ENCODE measurements around the gene EIF2D. TPM values are rescaled to one million over a fixed set of nuclear protein-coding genes. Genes with fewer than 3 reads are reported as not detected.

The EIF2D gene
- total RNA-seq, 2 experiments from 2014 or later = 112 to 113 TPM

DNA sequence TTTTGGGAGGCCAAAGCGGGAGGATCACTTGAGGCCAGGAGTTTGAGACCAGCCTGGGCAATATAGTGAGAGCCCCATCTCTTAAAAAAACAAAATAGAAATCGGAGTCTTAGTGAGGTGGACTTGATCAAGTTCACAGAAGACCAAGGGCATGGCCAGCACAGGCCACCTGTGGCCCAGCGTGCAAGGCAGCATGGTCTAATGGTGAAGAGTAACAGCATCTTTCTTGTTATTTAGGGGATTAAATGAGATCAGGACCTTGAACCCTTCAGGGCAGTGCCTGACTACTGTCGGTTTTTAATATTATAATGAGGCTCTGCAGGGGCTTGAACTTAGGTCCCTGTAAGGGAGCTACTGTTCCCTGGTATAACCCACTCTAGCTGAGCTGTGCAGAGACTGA lies 38.5 kb downstream of the EIF2D start:
- Mint-ChIP-seq H3K4me1 (peaks cover 94% of the 10 kb centered on the region), H3K27ac (peak overlapping the region; percentile 99), H3K4me3 (peak overlapping the region; percentile 2), H3K9me3 (no peaks in the 10 kb centered on the region), H3K27me3 (no peaks in the 10 kb centered on the region), H3K36me3 (peaks cover 86% of the 10 kb centered on the region)
- no peak for DNase-seq

DNA sequence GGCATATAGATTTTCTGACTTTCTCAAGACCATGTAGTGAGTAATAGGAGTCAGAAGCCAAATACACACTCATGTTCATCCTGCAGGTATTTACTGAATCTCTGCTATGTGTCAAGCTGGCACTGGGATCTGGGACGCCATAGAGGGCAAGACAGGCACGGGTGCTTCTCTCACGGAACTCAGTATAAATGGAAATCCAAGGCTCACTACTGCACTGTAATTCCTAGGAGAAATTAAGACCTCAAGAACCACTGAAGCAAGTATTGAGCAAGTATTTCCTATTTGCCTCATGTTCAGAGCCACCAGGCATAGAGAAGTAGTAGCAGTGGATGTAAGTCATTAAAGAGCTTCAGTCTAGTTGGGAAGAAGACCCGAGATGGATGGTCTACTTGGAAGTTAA lies 38.9 kb downstream of the EIF2D start:
- peaks cover 94% of the 10 kb centered on the region for H3K4me1 Mint-ChIP-seq
- no peaks in the 10 kb centered on the region for H3K27me3 Mint-ChIP-seq
- no peaks in the 10 kb centered on the region for H3K9me3 Mint-ChIP-seq
- DNase-seq = no peak
- H3K4me3 Mint-ChIP-seq = peak overlapping the region; percentile 2
- peak overlapping the region; percentile 99 for H3K27ac Mint-ChIP-seq
- peaks cover 85% of the 10 kb centered on the region for H3K36me3 Mint-ChIP-seq

DNA sequence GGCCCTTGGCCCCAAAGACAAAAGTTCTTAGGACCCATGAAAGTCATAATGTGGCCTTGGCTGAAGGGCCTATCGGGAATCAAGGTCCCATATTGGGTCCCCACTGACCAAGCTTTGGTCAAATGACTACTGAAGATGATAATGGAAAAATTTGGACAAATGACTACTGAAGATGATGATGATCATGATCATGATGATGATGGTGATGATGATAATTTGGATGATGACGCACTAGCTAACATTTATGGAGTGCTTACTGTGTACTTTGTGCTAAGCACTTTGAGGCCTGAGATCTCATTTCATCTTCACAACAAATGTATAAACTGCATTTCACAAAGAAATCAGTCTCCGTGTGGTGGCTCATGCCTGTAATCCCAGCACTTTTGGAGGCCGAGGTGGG lies 39.4 kb downstream of the EIF2D start:
- H3K27ac Mint-ChIP-seq = peak overlapping the region; percentile 99
- DNase-seq = no peak
- H3K36me3 Mint-ChIP-seq = peaks cover 85% of the 10 kb centered on the region
- no peaks in the 10 kb centered on the region for H3K9me3 Mint-ChIP-seq
- H3K4me3 Mint-ChIP-seq = no peak overlapping the region
- peaks cover 93% of the 10 kb centered on the region for H3K4me1 Mint-ChIP-seq
- no peaks in the 10 kb centered on the region for H3K27me3 Mint-ChIP-seq

DNA sequence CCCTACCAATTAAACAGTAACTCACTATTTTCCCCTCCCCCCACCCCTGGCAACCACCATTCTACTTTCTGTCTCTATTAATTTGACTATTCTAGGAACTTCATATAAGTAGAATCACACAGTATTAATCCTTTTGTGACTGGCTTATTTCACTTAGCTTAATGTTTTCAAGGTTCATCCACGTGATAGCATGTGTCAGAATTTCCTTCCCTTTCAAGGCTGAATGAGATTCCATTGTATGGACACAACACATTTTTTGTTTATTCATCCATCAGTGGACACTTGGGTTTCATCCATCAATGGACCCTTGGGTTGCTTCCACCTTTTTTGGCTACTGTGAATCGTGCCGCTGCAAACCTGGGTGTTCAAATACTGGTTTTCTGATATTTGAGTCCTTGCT lies 41.7 kb downstream of the EIF2D start:
- peak overlapping the region; percentile 99 for H3K27ac Mint-ChIP-seq
- peak overlapping the region; percentile 52 for H3K4me3 Mint-ChIP-seq
- no peaks in the 10 kb centered on the region for H3K27me3 Mint-ChIP-seq
- DNase-seq = no peak
- peaks cover 88% of the 10 kb centered on the region for H3K36me3 Mint-ChIP-seq
- H3K4me1 Mint-ChIP-seq = peaks cover 94% of the 10 kb centered on the region
- no peaks in the 10 kb centered on the region for H3K9me3 Mint-ChIP-seq

DNA sequence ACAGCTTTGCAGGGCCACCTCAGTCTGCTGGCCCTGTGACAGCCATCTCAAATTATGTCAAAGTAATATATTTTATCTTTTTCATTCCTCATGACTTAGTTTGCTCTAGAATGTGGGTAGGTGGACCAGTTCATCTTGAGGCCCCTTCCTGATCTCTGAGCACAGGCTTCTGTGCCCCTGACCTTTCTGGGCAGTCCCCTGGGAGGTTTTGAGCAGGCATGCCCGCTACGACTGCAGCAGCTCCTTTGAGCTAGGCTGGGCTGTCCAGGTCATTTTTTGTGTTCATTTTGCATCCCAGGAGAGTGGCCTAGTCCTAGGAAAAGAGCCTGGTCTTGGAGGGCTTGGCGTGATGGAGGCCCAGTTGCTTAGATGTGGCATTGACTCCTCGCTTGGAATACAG lies 42.7 kb downstream of the EIF2D start:
- Mint-ChIP-seq H3K4me3 (peak overlapping the region; percentile 37), H3K4me1 (peaks cover 94% of the 10 kb centered on the region), H3K9me3 (no peaks in the 10 kb centered on the region), H3K27ac (peak overlapping the region; percentile 99), H3K36me3 (peaks cover 88% of the 10 kb centered on the region), H3K27me3 (no peaks in the 10 kb centered on the region)
- DNase-seq = no peak

DNA sequence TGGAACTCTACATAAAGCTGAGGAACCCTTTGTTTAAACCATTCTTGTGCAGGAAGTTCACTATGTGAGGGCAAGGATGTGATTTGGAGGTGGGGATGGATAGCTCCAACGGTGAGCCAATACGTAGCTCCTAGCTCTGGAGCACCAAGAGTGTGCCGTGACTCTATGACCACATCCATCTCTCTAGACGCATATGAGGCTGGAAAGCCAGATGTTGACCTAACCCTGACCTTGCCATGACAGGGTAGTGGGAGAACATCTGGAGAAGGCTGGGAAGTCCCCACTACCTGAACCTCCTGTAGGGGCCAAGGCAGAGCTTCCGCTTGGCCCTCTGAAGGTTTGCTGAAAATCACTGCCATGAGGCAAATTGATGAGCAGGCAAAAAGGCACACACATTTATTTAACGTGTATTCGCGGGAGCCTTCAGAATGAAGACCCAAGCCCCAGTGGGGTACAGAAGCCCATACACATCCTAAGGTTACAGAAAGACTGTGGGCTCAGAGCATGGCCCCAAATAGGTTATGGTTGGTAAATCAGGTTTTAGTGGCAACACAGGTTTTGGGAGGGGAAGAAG lies 43.4 kb downstream of the EIF2D start:
- Mint-ChIP-seq H3K4me1 (peaks cover 95% of the 10 kb centered on the region), H3K27ac (peak overlapping the region; percentile 99), H3K27me3 (no peaks in the 10 kb centered on the region), H3K36me3 (peaks cover 90% of the 10 kb centered on the region), H3K4me3 (peak overlapping the region; percentile 82), H3K9me3 (no peaks in the 10 kb centered on the region)
- DNase-seq = no peak

DNA sequence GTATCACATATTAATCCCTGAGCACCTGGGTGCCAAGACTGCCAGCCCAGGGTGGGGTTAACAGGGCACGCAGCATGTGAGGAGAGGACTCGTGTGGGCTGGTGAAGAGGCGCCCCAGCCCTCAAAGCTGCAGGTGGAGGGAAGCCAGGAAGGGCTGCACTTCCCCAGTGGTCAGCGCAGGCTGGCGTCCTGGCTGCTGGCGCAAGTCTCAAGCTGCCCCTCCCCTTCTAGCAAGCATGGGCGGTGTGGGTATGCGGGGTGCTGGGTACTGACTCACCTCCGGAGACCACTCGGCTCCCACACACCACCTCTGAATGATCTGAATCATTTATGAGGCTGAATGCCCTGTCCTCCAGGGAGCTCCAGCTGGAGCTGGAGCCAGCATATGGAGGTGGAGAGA lies 44.0 kb downstream of the EIF2D start:
- Mint-ChIP-seq H3K9me3 (no peaks in the 10 kb centered on the region), H3K27me3 (no peaks in the 10 kb centered on the region), H3K27ac (peak overlapping the region; percentile 99), H3K4me3 (peak overlapping the region; percentile 82), H3K36me3 (peaks cover 91% of the 10 kb centered on the region), H3K4me1 (peaks cover 95% of the 10 kb centered on the region)
- DNase-seq = peak; percentile 61

DNA sequence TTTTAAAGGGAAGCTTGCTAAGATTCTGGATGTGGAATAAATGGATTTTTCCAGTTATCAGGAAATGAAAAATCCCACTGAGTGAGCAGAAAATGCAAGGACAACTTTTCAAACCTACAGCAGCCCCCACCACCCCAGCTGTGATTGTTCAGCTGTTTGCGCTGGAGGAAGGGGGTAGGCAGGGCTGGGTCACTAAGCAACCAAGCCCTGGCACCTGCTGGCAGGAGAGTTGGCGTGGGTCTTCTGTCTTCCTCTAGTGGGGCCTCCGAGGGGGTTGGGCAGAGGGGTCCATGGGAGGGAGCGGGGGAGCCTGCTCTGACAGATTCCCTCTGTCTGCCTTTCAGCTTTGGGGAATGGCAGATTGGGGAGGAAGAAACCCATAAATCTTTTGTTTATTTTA lies 45.3 kb downstream of the EIF2D start:
- DNase-seq = no peak
- Mint-ChIP-seq H3K36me3 (peaks cover 91% of the 10 kb centered on the region), H3K4me3 (peak overlapping the region; percentile 82), H3K9me3 (no peaks in the 10 kb centered on the region), H3K27me3 (peaks cover 3% of the 10 kb centered on the region), H3K4me1 (peaks cover 96% of the 10 kb centered on the region), H3K27ac (peak overlapping the region; percentile 99)

DNA sequence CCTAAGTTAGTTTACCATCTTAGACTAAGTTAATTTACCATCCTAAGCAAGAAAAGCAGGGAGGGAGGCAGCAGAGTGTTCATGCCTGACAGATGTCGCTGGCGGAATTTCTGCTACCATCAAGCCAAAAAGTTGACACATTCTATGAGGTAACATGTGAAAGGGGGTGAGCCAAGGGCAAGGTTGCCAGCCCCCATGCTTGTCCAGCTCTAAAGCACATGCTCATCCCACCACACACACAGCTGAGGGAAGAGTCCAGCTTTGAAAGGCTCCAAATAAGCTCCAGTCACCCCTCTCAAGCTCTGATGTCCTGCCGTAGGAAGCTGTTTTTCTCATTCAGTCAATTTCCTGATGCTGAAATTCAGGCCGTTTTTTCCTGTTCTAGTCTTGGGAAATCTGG lies 46.3 kb downstream of the EIF2D start:
- H3K9me3 Mint-ChIP-seq = no peaks in the 10 kb centered on the region
- peak overlapping the region; percentile 82 for H3K4me3 Mint-ChIP-seq
- peaks cover 90% of the 10 kb centered on the region for H3K36me3 Mint-ChIP-seq
- H3K4me1 Mint-ChIP-seq = peaks cover 95% of the 10 kb centered on the region
- H3K27me3 Mint-ChIP-seq = peaks cover 3% of the 10 kb centered on the region
- no peak for DNase-seq
- peak overlapping the region; percentile 99 for H3K27ac Mint-ChIP-seq

DNA sequence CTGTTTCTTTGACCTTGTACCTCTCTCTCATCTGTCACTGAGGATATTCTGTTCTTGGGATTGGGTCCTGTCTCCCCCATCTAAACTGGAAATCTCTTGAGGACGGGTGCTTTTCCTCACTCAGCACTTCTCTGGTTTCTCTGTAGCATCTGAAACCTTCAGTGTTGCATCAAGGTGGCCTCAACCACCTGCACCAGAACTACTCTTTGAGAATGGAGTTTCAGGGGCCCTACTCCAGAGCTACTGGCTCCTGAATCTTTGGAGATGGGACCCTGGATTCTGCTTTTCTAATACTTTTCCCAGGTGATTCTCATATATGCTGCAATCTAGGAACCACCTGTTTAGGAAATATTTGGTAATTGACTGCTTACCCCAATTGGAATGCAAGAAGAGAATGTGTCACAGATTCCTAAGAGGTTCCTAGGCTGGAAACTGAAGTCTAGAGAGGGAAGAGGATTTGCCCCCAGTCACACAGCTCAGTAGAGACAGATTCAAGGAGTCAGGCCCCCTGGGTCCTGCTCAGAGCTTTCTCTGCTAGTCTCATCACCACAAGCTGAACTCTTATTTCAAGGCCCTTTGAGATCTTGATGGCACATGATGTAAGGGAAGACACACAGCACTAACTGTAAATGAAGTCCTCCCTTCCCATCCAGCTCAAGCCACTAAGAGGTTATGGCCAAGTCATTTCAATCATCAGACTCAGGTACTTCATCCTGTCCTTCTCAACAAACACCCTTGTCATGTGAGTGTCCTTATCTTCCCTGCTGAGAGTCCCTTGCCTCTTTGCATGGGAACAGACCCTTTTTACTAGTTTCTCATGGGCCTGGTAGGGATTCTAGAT lies 48.7 kb downstream of the EIF2D start:
- H3K27ac Mint-ChIP-seq = peak overlapping the region; percentile 99
- peaks cover 89% of the 10 kb centered on the region for H3K4me1 Mint-ChIP-seq
- peaks cover 3% of the 10 kb centered on the region for H3K27me3 Mint-ChIP-seq
- peak overlapping the region; percentile 82 for H3K4me3 Mint-ChIP-seq
- no peak for DNase-seq
- no peaks in the 10 kb centered on the region for H3K9me3 Mint-ChIP-seq
- H3K36me3 Mint-ChIP-seq = peaks cover 96% of the 10 kb centered on the region

DNA sequence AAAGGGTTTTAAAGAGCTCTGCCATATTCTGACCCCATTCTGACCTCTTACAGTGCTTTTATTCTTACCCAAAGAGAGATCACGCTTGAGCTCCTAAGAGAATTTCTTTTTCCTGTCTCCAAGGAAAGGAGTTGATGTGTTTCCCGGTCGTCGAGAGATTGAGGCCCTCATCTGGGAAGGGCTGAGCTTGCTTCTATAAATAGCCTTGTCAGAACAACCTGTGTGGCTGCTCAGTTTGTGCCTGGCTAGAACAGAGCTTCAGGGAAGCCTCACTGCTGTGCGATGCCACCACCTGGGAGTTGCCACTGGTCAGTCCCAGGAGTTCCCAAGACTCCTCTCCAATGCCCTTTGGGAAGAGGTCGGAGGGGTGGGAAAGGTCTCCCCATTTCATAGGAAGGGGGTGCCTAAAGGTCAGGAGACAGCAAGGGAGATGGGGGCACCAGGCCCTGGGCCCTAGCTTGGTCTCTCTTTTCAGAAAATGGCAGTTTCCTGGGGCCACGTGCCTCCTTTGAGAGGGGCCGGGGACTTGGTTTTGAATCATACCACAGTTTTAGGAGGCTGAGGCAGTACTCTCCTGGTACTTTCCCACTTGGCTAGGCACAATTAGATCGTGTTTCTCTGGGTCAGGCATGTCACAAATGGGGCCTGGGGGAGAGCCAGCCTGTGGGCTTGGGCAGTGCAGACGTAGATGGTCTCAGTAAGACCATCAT lies 52.1 kb downstream of the EIF2D start:
- Mint-ChIP-seq H3K4me3 (peak overlapping the region; percentile 97), H3K4me1 (peaks cover 69% of the 10 kb centered on the region), H3K27ac (peak overlapping the region; percentile 99), H3K9me3 (no peaks in the 10 kb centered on the region), H3K27me3 (peaks cover 3% of the 10 kb centered on the region), H3K36me3 (peaks cover 79% of the 10 kb centered on the region)
- no peak for DNase-seq

DNA sequence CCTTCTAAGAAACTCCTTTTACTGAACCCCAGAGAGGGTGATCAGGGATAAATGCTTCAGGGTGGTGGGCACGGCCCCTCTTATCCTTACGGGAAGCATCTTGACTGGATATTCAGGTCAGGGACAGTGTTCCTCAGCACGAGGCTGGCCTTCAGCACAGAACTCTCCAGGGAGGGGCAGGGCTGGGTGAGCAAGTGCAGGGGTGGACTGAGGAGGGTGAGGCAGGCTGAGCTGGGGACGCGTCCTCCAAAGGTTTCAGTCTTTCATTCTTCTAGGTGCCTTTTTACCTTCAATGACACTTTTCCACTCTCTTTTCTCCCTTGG lies 52.6 kb downstream of the EIF2D start:
- H3K9me3 Mint-ChIP-seq = no peaks in the 10 kb centered on the region
- H3K27me3 Mint-ChIP-seq = peaks cover 3% of the 10 kb centered on the region
- peak overlapping the region; percentile 97 for H3K4me3 Mint-ChIP-seq
- H3K36me3 Mint-ChIP-seq = peaks cover 74% of the 10 kb centered on the region
- no peak for DNase-seq
- H3K27ac Mint-ChIP-seq = peak overlapping the region; percentile 99
- H3K4me1 Mint-ChIP-seq = peaks cover 69% of the 10 kb centered on the region

DNA sequence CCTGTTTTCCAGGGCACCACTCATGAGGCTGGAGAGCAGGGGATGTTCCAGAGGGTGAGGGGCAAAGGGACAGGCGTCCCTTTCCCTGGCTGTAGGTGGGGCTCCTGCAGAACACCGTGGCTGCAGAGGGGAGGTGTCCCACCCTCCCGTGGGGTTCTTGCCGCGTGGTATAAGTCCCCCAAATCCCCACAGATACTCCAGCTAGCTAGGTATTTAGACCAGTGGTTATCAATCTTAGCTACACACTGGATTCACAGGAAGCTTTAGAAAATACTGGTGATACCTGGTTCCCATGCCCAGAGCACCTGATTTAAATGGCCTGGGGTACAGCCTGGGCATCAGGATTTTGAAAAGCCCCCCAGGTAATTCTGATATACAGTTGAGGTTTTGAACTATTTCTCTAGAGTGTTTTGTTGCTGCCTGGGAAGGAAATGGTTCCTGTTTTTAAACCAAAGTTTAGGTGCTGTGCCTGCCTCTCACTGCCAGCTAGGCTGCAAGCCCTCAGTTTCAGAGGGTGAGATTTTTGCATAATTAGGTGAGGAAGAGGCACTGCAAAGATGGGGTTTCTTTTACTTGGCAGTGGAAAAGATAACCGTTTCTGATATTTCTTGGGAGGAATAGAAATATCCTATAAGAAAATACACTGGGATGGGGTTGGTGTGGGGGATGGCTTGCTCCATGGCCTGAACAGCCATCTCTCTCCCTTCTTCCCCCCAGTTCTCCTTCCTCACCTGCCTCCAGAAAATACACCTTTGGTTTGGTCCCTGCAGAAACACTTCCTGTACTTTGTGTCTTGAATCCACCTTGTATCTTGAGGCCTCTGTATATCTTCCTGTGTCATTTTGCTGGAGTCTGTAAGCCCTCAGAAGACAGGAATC lies 53.2 kb downstream of the EIF2D start:
- Mint-ChIP-seq H3K36me3 (peaks cover 68% of the 10 kb centered on the region), H3K27me3 (peaks cover 3% of the 10 kb centered on the region), H3K4me3 (peak overlapping the region; percentile 97), H3K27ac (peak overlapping the region; percentile 99), H3K9me3 (no peaks in the 10 kb centered on the region), H3K4me1 (peaks cover 69% of the 10 kb centered on the region)
- DNase-seq = no peak

DNA sequence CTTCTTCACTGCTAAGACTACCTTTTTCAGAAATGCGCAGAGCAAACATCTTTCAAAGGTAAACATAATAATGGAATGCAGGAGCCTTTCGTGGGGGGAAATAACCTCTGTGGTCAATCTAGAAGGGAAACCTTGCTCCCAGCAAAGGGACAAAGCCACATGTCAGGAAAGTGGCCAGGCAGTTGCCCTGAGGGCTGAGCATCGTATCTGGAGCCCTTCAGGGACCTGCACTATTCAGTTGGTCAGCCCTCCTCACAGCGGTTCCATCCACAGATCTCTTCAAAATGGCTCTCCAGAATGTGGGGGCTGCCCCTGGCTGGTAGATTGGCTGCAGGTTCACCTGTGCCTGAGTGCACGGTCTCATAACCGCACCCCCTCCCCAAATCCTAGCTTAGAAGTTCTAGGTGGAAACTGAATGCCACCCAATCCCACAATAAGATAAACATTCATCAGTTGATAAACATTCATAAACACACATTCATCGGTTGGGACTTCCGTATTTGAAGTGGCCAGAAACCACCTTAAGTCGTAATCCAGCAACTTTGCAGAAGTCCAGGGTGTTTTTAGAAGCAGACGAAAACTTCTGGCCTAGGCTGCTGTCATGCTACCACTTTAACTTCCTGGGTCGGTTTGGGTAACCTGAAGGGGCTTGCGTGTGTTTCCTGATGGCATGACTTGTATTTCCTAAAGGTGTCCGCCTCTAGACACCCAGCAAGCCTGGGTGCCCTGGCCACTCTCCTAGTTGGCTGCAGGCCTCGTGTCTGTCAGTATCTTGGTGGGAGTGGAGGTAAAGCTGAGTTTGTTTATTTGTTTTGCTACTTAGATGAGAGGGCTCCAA lies 54.4 kb downstream of the EIF2D start:
- peaks cover 69% of the 10 kb centered on the region for H3K4me1 Mint-ChIP-seq
- H3K4me3 Mint-ChIP-seq = peak overlapping the region; percentile 97
- H3K27ac Mint-ChIP-seq = peak overlapping the region; percentile 99
- peaks cover under 1% of the 10 kb centered on the region for H3K27me3 Mint-ChIP-seq
- no peak for DNase-seq
- peaks cover 2% of the 10 kb centered on the region for H3K9me3 Mint-ChIP-seq
- H3K36me3 Mint-ChIP-seq = peaks cover 56% of the 10 kb centered on the region

Data from activated naive CD8-positive, alpha-beta T cell treated with anti-CD3 and anti-CD28 coated beads for 36 hours (primary cell).